ENCODE measurements around the gene RPN1. TPM values are rescaled to one million over a fixed set of nuclear protein-coding genes. Genes with fewer than 3 reads are reported as not detected.

RPN1 gene
- 100 to 1,000 TPM in 3 of 4 donors, 10 to 100 TPM in 1; 87.5 to 185 (median 152) TPM for total RNA-seq

DNA sequence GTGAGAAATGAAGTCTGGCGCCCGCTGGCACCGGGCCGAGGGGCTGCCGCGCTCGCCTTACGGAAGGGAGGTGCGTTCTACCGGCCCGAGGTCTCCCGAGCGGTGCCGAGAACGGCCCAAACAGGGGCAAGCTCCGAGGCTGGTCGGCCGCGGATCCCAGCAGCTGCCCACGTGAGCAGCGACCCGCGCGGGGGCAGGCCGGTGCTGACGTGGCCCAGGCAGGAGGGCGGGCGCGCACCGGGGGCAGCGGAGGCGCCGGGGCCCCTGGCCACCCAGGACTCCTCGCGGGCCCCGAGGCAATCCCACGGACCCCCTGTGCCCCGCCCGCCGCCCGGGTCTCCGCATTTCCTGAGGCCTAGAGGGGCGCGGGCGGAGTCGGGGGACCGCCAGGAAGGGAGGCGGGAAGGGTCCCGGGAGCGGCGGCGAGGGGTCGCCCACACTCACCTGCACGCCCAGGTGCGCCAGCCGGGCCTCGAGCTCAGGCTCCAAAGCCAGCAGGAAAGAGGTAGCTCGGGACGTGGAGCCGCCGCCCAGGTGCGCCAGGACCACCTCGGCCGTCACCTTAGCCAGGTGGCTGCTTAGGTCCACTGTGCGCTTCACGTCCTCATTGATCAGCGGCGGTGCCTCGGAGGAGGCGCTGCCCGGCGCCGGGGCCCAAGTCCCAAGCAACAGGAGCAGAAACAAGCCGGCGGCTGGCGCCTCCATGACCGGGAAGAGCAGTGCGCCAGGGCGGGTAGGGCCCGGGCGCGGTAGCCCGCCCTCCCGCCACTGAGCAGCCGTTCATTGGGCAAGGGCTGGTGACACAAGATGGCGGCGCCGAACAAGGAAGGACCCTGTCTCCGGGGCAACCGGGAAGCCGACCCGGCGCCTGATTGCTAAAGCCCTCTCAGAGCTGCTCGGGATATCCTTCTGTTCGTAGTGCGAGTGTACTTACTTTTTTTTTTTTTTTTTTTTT, at the start of gene RPN1:
RPN1 (minus strand) TSS at position 723 of the 955 bp plus-strand sequence; CDS start at position 705, 18 bp downstream.
- Histone ChIP-seq H3K27ac (peak within 1 kb of the TSS; percentile 93 to 95 (median 94)), H3K4me3 (peak within 1 kb of the TSS; percentile 80 to 100 (median 93)), H3K36me3 (no peaks in the 10 kb centered on the region), H3K9me3 (no peaks in the 10 kb centered on the region), H3K4me1 (peaks cover 0 to 16% (median 5%) of the 10 kb centered on the region in 4 donors), H3K27me3 (no peaks in the 10 kb centered on the region)
- peak; percentile 94 to 99 (median 97) for DNase-seq
- TF ChIP-seq, protein P1, sequence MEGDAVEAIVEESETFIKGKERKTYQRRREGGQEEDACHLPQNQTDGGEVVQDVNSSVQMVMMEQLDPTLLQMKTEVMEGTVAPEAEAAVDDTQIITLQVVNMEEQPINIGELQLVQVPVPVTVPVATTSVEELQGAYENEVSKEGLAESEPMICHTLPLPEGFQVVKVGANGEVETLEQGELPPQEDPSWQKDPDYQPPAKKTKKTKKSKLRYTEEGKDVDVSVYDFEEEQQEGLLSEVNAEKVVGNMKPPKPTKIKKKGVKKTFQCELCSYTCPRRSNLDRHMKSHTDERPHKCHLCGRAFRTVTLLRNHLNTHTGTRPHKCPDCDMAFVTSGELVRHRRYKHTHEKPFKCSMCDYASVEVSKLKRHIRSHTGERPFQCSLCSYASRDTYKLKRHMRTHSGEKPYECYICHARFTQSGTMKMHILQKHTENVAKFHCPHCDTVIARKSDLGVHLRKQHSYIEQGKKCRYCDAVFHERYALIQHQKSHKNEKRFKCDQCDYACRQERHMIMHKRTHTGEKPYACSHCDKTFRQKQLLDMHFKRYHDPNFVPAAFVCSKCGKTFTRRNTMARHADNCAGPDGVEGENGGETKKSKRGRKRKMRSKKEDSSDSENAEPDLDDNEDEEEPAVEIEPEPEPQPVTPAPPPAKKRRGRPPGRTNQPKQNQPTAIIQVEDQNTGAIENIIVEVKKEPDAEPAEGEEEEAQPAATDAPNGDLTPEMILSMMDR (IDR thresholded peaks at IDR 0.05) = peak in 1 of 6 experiments; percentile 7
- TF ChIP-seq POLR2A (IDR thresholded peaks at IDR 0.05) = peak; percentile 87 to 91

DNA sequence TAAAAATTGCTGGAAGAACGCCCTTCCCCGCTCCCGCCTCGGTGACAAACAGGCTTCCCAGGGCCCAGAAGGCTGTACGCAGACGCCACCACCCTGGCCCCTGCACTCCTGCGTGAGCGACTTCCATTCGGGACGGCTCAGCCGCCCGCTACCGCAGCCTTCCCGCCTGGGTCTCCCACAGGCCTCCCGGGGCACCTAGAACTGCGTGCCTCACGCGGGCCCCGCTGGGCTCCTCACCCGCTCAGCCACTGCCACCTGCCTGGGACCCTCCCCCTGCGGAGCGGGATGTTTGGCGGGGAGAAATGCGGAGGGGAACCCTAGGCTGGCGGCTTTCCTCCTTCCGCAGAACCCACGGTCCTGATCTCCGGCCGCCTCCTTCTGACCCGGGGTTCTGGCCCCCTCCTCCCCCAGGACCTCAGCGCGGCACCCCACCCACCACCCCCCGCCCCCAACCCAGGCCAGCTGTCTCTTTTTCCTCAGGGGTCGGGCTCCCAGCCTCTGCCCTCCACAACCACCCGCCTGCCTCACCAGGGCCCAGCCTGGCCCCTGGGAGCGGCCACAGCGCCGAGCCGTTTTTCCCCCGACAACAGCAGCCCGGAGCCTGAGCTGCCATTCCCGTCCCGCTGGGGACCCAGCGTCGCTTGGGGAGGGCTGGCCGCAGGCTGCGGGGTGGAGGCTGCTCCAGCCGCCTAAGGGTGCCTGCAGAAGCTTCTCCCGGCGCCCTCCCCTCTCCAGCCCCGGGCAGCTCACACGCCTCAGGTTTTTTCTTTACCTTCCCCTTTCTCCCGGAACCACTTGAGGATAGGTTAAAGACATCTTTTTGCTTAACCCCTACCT, 47.8 kb upstream of the RPN1 start:
- TF ChIP-seq, protein P1 (IDR thresholded peaks at IDR 0.05) = no peak
- TF ChIP-seq POLR2A (IDR thresholded peaks at IDR 0.05) = no peak
- Histone ChIP-seq H3K27me3 (no peaks in the 10 kb centered on the region), H3K27ac (peak overlapping the region in 3 of 4 donors; percentile 38 to 70 (median 44)), H3K36me3 (no peaks in the 10 kb centered on the region), H3K4me3 (peak overlapping the region; percentile 28 to 67 (median 50)), H3K4me1 (no peaks in the 10 kb centered on the region), H3K9me3 (no peaks in the 10 kb centered on the region)
- DNase-seq = peak in 2 of 3 donors; percentile 53 to 61

DNA sequence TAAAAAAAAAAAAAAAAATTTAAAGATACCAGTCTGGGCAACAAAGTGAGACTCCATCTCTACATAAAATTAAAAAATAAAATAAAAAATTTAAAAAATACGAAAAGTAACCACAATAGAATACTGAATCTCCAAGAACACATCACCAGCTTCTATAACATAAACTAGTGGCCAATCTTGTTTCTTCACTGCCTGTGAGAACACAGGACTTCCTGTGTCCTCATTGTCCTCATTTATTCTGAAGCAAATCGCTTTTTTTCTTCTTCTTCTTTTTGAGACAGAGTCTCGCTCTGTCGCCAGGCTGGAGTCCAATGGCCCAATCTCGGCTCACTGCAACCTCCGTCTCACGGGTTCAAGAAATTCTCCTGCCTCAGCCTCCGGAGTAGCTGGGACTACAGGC, 46.7 kb upstream of the RPN1 start:
- Histone ChIP-seq H3K36me3 (no peaks in the 10 kb centered on the region), H3K4me3 (no peak overlapping the region), H3K4me1 (no peaks in the 10 kb centered on the region), H3K27ac (no peak overlapping the region), H3K9me3 (no peaks in the 10 kb centered on the region), H3K27me3 (no peaks in the 10 kb centered on the region)
- no peak for DNase-seq
- no peak for TF ChIP-seq POLR2A (IDR thresholded peaks at IDR 0.05)
- TF ChIP-seq, protein P1 (IDR thresholded peaks at IDR 0.05) = no peak

DNA sequence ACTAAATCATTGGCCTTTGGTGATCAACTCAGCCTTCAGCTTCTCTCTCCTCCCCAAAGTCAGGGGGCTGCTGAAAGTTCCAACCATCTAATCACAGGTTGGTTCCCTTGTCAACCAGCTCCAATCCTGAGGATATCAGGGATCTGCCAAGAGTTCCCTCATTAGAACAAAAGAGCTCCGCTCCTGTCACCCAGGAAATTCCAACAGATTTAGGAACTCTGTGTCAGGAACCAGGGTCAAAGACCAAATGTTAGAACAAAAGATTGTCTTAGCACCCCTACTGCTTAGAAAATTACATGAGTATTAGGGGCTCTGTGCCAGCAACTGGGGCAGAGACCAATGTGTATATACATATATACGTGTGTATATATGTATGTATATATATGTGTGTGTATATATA, 43.1 kb upstream of the RPN1 start:
- Histone ChIP-seq H3K27ac (no peak overlapping the region), H3K36me3 (no peaks in the 10 kb centered on the region), H3K9me3 (no peaks in the 10 kb centered on the region), H3K4me1 (no peaks in the 10 kb centered on the region), H3K27me3 (no peaks in the 10 kb centered on the region), H3K4me3 (no peak overlapping the region)
- no peak for DNase-seq
- TF ChIP-seq POLR2A (IDR thresholded peaks at IDR 0.05) = no peak
- TF ChIP-seq, protein P1 (IDR thresholded peaks at IDR 0.05) = no peak

DNA sequence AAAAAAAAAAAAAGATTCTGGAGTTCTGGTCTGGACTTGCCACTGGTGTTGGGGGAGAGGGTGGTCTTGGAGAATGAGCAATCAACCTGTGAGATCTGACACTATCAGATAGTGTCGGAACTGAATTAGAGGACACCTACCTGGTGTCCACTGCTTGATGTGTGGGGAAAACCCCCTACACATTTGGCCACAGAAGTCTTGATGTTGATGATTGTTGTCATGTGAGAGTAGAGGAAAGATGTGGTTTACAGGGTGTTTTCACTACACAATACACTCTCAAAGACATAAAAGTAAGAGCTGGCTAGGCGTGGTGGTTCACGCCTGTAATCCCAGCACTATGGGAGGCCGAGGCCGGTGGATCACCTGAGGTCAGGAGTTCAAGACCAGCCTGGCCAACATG, 38.4 kb upstream of the RPN1 start:
- TF ChIP-seq, protein P1 (IDR thresholded peaks at IDR 0.05) = no peak
- no peak for TF ChIP-seq POLR2A (IDR thresholded peaks at IDR 0.05)
- H3K27ac ChIP-seq = no peak overlapping the region
- H3K4me1 ChIP-seq = no peaks in the 10 kb centered on the region

More for the DNA sequence above, 38.4 kb upstream of the RPN1 start:
- Histone ChIP-seq H3K4me3 (no peak overlapping the region), H3K27me3 (no peaks in the 10 kb centered on the region), H3K9me3 (no peaks in the 10 kb centered on the region), H3K36me3 (no peaks in the 10 kb centered on the region)
- DNase-seq = no peak
